Right hindlimb (tissue), 1 donor: ENCODE results near the gene PPP4R4.
"Not testable (repeated sequence)": the region's sequence is repeated elsewhere in the genome, so short reads cannot be mapped to it uniquely, and the experiment has no call there.

ENCODE experiments used
- DNase-seq: peaks from one replicate; pipeline ENCODE4 v3.0.0-alpha.2; 2018

The PPP4R4 gene

GRCh38 chr14:94282991-94283723, 109.0 kb downstream of the PPP4R4 start:
- DNase-seq: no peak

GRCh38 chr14:94284221-94284620, 110.1 kb downstream of the PPP4R4 start:
- DNase-seq: no peak

- DNase-seq: no peak
Measured at GRCh38 chr14:94285158-94285557, 111.0 kb downstream of the PPP4R4 start.

- no peak for DNase-seq
Measured at GRCh38 chr14:94288610-94289465, 114.7 kb downstream of the PPP4R4 start.

GRCh38 chr14:94290197-94290596, 116.1 kb downstream of the PPP4R4 start:
- DNase-seq: no peak

GRCh38 chr14:94291159-94291905, 117.2 kb downstream of the PPP4R4 start:
- no peak for DNase-seq

- DNase-seq: no peak
Measured at GRCh38 chr14:94291906-94292525, 117.9 kb downstream of the PPP4R4 start.

GRCh38 chr14:94292526-94292871, 118.4 kb downstream of the PPP4R4 start:
- DNase-seq: no peak

GRCh38 chr14:94292872-94293577, 118.9 kb downstream of the PPP4R4 start, which contains the start of gene SERPINA10:
TSS of gene SERPINA10 (minus strand) at chr14:94293268. CDS start at chr14:94290593, 2,675 bp downstream.
- DNase-seq: no peak

- DNase-seq: no peak
Measured at GRCh38 chr14:94293578-94293924, 119.4 kb downstream of the PPP4R4 start.

- no peak for DNase-seq
Measured at GRCh38 chr14:94295360-94296180, 121.4 kb downstream of the PPP4R4 start.

GRCh38 chr14:94296181-94296545, 122.0 kb downstream of the PPP4R4 start:
- DNase-seq: not testable (repeated sequence)

- DNase-seq: no peak
Measured at GRCh38 chr14:94298130-94298529, 124.0 kb downstream of the PPP4R4 start.

- no peak for DNase-seq
Measured at GRCh38 chr14:94303111-94303510, 129.0 kb downstream of the PPP4R4 start.

- DNase-seq: no peak
Measured at GRCh38 chr14:94304243-94304642, 130.1 kb downstream of the PPP4R4 start.

GRCh38 chr14:94305620-94306019, 131.5 kb downstream of the PPP4R4 start:
- DNase-seq: no peak

GRCh38 chr14:94306047-94306978, 132.2 kb downstream of the PPP4R4 start:
- DNase-seq: no peak

GRCh38 chr14:94307410-94307992, 133.4 kb downstream of the PPP4R4 start:
- no peak for DNase-seq

- no peak for DNase-seq
Measured at GRCh38 chr14:94309721-94310120, 135.6 kb downstream of the PPP4R4 start.

GRCh38 chr14:94310248-94310647, 136.1 kb downstream of the PPP4R4 start:
- DNase-seq: no peak
